NK-92 (cell line): ENCODE data around the gene PCSK6.
"Not testable (repeated sequence)": the region's sequence is repeated elsewhere in the genome, so short reads cannot be mapped to it uniquely, and the experiment has no call there.

Experiments
- DNase-seq: peaks from one replicate; lab custom pipeline; 2025; ENCODE audit not compliant: unreplicated experiment; lab: John Stamatoyannopoulos, UW

The PCSK6 gene

DNA sequence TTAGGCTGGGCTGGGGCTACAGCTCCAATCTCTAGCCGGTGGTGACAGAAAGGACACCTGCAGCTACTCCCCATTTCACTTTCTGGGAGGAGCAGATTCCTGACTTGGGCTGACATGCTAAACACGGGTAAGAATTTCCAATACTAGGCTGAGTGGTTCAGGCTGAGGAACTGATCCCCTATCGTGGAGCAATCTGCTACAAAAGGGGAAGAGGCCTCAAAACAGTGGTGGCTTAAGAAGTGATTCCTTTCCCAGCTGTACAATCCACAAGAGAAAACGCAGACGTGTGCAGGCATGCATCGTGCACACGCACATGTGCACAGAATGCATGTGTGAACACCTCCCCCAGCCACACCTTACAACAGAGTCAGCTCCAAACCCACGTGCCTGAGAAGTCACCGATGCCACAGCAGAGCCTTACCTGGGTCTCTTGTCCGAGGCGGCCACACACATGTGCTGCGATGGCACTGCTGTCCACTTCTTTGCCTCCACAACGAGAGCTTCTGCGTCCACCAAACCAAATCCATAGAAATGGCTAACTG, 107.8 kb downstream of the PCSK6 start:
- no peak for DNase-seq

DNA sequence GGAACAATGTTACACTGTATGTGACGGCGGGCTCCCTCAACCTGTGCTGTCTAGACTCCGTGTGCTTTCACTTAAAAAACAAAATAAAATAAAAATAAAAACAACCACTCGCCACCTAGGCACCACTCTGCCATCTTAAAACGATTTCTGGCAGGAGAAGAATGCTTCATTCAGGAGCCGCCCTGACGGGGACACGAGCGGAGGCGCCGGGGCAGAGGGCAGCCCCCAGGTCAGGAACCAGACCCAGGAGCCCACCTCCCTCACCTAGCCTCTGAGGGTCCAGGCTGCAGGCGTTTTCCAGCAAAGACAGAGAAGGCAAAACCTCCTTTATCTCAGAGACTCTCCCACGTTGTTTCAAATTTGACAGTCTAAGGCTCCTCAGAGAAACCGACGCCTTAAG, 109.4 kb downstream of the PCSK6 start:
- no peak for DNase-seq

DNA sequence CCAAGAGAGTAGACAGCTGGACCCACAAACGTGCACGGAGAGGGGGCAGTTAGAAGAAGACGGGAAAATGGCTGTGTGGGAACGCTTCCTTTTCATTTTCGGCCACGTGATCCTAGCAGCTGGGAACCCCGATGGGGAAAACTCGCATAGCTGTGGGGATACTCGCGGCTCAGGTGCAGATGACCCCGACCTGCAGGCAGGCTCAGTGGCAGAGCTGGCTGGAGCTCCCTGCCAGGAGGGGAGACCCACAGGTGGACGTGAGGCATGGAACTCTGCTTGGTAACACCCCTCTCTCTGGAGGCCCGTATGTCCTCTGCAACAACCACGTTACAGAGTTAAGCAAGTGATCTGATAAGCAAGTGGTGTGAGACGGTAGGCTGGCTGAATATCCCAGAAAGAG, 109.9 kb downstream of the PCSK6 start:
- DNase-seq, result no peak

DNA sequence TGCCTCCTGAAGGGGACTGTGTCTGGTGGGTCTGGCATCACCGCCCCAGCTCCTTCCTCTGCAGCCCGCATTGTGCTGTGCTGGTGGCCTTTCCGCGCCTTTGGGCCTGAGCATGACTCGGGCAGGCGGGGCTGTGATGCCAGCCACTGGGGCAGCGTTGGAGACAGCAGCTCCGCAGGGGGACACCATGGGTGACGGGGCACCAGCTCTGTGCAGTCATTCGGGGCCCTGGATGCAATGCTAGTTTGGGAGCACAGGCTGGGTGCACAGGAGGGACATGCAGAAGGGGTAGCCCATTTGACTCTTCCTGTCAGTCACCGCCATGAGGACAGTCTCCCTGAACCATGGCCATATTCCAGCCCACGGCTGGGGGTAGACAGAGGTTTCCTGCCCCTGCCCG, 110.6 kb downstream of the PCSK6 start:
- DNase-seq, result no peak

DNA sequence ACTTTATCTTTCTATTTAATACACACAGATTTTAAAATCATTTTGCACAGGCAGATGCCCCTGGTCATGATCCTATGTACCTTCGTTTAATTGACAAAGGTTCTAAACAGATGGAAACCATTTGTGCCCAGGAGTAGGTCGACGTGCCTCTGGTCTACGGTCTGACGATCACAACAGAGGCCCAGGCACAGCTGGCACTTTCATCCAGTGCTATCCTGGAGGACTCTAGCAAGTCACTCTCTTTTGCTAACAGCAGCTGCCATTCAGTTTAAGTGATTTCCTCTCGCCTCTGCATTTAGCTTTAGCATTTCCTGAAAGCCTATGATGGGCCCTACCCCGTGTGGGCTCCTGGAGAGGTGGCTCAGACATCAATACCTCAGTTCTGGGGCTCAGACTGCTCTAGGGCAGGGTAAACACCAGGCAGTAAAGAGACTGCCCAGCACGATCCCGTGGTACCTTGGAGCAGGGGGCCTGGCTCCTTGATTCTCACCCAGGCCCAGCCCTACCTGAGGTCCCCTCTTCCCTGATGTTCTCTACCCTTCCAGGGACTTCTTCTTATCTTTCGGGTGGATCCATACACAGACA, 111.2 kb downstream of the PCSK6 start:
- no peak for DNase-seq

DNA sequence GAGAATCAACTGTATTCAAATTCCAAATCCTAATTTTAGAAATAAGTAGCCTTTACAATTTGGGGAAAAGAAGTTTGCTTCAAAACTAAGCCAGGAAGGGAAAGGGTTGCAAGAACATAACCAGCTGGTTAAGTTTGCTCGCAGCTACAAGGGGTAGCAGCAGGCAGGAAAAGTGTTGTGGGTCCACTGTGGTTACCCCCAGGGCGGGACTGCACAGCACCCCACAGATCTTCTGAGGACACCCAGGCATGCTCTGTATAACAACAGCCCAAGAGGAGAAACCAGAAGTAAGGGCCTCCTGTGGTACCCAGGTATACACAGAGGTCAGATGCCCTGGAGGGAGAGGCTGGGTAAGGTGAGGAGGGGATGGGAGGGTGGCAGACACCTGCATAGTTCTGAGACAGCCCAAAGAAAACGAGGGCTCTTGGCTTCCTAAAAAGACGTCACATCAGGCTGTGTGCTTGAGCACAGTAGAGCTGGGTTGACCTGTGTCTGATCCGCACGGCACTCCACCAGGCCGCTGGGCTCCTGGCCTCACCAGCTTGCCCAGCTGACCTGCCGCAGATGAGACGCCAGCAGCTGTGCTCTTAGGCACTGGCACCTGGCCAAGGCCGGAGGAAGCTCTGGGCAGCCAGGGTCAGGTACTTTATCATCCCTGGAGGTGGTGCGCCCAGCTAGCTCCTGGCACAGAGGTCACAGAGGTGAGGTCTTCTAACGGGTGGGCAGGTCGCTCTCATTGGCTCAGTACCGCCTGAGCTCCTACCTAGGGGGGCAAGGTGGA, 112.7 kb downstream of the PCSK6 start:
- no peak for DNase-seq

DNA sequence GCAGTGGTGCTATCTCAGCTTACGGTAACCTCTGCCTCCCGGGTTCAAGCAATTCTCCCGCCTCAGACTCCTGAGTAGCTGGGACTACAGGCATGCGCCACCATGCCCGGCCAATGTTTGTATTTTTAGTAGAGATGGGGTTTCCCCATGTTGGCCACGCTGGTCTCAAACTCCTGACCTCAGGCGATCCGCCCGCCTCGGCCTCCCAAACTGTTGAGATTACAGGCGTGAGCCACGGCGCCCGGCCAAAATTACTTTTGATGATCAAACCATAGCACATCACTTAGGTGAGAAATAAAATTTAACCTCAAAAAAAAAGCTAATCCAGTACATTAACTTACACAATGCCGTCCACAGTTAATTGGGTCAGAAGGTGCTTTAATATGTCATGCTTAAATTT, 114.5 kb downstream of the PCSK6 start:
- DNase-seq, result not testable (repeated sequence)

DNA sequence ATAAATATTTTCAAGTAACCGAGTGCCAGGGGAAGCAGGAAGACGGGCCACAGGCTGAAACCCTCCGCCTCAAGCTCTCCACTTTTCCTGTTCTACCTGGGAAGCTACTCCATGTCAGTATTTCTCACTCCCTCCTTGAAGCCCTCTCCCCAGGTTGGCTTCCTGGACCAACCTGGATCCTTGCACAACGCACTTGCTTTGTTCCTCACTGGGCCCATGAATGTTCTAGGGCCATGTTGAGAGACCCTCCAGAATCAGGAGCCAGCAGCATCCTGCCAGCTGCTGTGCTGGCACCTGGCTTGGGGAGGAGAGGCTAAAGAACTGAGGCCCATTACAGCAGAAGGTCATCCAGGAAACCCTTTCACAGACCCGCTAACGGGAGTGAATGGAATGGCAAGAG, 115.2 kb downstream of the PCSK6 start:
- DNase-seq, result no peak

DNA sequence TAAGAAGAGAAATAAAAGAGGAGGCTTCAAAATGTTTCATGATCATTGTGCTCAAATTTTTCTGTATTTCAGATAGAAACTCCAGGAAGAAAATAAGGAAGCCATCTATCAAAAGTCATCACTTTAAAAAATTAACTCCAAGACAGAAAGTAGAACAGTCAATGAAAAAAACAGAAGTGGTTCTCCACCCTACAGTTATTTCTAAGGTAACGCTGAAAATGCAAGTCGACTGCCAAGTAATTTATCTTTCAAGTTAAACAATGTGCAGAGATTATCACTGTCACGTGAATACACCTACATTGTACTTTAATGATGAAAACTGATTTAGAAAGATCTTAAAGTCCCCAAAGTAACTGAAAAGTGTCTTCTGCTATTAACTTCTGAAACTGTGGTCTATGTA, 115.9 kb downstream of the PCSK6 start:
- DNase-seq, result no peak

DNA sequence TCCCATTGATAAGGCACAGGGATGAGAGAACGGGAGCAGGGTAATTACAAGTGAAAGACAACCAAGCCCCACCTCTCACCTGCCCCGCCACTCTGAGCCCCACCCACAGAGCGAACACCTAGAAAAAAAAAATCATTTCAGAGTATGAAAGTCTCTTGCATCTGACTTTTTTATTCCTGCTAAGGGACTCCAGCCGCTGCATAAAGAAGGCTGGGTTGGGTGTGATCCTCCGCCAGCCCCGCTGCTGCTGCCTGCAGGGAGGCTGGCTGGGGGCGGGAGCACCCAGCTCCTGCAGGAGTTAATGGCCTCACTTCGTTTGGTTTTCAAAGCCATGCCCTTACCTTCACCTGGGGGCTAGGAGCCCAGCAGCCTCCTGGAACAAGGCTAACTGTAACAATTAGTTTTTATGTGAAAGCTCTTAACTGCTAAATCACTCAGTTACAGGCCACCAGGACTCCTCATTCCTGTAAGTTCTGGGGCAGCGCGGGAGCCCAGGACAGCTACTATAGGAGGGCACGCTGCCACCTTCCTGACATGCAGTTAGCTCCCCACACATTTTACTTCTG, 116.5 kb downstream of the PCSK6 start:
- DNase-seq, result no peak

DNA sequence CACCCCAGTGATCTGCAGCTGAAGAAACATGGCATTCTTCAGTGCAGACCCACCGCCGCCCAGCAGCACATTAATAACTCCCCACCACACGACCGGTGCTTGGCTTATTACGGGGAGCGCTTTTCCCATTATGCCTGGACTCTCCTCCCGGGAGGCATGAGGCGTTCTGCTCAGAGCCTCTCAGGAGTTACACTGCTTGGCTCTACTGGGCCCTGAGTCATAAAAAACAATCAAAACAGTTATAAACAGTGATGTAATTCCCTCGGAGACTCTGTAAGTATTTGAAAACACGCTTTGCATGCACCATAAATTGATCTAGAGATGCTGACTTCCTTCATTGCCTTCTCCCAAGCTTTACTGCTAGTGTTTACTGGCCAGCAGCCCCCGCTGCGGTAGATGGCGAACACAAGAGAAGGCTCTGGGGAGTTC, 117.3 kb downstream of the PCSK6 start:
- no peak for DNase-seq

DNA sequence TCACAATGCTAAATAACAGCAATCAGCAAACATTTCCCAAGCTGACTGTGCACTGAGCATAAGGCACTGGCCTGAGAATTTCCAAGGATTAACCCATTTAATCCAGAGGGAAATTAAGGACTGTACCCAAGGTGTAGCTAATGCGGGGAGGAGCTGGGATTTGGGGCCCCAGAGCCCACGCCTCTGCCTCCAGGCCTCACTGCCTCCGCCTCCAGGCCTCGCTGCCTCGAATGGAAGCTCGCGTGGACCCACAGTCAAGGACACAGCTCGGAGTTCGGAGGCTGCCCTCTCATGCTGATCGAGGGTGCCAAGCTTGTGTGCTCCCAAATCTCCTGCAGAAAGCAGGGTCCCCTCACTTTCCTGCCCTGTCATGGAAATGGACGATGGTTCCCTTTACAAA, 118.0 kb downstream of the PCSK6 start:
- DNase-seq, result no peak

DNA sequence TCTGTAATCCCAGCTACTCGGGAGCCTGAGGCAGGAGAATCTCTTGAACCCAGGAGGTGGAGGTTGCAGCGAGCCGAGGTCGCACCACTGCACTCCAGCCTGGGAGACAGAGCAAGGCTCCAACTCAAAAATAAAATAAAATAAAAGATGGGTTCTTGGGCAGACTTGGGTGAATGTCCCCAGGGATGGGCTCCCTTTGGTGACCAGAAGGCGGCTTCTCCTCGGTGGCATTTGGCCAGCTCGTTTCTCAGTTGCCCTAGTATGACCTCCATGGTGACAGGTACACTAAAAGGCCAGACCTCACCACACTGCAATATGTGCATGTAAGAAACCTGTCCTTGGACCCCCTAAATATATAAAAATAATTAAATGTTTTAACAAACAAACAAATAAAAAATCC, 118.4 kb downstream of the PCSK6 start:
- no peak for DNase-seq

DNA sequence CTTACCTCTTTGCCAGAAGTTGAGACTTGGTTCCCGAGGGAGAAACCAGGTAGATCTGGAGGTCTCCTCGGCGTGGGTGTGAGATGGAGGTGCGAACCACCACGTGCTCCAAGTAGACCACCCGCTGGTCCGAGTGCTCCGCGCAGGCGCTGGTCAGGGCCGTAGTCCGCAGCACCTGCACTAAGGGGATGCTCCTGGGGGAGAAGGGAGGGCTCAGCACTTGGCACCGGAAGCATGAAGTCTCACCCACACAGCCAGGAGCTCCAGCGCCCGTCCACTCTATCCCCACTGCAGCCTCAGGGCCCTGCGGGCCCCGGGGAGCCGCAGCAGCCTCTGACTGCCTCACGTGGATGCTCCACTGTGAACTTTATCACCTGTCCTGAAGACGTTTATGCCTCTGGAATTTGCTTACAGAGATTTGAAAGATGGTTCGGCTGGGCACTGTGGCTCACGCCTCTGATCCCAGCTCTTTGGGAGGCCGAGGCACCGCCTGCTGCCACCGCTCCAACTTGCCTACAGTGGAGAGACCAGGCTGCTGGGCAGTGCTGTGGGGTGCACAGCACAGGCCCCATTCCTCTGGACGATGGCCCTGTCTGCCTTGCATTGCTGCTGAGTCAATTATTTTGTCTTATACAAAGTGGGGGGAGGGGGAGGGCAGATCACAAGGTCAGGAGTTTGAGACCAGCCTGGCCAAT, 119.0 kb downstream of the PCSK6 start:
- no peak for DNase-seq

DNA sequence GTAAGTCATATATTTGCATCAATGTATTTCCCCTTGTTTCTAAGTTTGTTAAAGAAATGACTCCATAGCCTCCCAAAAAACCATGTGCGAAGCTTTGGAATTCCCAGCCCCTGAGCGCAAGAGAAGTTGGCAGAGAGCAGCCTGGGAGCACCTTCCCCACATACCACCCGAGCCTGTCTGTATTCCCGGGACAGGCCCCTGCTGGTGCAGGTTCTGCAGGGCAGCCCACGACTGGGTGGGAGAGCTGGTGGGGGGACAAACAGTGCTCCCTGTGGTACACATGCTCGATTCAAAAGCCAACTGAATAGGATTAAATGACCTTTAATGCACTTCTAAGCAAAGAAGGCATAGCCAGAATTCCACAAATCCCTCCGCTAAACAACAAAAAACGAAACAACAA, 119.8 kb downstream of the PCSK6 start:
- DNase-seq, result no peak

DNA sequence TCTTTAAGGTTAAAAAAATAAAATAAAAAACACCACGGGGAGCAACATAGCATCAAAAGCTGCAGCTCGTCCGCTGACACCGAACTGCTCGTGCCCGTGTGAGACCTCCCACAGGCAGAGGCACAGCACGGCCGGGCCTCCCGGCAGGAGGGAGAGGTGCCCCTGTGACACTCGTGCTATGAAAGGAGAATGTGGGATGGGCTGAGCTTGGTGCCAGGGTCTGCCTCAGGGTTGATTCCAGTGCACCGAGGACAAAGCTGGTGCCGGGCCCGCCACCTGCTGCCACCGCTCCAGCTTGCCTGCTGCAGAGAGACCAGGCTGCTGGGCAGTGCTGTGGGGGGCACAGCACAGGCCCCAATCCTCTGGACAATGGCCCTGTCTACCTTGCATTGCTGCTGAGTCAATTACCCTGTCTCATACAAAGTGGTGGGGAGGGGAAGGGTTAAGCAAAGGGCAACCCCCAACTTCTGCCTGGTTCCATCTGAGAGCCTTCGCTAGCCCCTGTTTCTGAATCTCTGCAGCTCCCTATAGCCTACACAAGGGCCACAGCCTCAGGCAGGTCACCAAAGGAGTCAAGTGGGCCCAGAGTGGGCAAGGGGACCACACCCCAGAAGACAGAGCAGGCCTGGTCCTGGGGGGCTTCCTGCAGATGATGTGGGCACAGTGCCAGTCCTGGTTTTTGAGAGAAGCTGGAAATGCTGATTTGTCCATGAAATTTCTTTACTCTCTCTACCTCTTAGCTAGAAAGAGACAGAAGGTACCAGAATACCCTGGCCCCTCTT, 120.5 kb downstream of the PCSK6 start:
- DNase-seq, result no peak

DNA sequence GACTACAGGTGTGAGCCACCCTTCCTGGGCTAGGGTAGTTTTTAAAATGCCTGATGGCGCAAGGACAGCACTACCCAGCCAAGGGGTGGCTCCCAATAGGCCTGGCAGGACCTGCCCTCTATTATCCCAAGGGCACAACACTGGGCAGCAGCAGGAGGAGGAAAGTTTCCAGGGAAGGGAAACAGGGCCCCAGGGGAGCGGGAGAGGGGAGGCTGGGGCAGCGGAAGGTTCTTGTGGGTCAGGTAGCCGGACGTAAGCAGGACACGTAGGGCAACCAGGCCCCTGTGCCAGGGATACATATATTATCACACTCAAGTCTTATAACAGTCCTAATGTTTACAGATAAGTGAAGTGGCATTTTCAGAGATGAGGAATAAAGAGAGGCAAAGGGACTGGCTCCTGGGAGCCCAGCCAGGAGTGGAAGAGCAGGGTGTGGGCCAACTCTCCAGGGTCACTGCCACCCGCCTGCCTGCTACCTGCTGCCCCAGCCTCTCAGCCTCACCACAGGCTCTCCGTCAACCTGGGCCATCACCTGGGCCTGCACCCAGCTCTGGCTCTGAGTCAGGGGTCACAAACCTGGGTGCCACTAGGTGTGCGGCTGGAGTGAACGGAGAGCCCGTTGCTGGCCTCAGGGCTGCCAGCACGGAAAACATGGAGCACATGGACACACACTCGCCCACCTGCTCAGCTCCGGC, 121.3 kb downstream of the PCSK6 start:
- DNase-seq, result no peak

DNA sequence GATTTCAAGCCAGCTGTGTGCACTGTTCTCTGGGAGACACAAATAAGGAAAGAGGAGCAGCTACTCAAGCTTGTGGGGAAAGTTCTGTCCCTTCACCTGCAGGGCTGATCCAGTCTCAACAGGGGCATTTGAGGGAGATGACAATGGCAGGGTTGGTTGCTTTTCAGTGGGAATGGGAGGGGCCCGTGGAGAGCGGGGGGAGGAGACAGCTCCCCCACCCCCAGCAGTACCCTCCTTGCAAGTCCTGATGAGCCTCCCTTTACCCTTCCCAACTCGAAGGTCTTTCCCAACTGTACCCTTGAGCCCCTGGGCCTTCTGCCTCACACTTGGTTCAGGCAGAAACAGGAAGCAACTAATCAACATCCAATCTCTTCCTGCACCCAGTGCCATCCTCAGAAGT, 122.7 kb downstream of the PCSK6 start:
- DNase-seq, result no peak

DNA sequence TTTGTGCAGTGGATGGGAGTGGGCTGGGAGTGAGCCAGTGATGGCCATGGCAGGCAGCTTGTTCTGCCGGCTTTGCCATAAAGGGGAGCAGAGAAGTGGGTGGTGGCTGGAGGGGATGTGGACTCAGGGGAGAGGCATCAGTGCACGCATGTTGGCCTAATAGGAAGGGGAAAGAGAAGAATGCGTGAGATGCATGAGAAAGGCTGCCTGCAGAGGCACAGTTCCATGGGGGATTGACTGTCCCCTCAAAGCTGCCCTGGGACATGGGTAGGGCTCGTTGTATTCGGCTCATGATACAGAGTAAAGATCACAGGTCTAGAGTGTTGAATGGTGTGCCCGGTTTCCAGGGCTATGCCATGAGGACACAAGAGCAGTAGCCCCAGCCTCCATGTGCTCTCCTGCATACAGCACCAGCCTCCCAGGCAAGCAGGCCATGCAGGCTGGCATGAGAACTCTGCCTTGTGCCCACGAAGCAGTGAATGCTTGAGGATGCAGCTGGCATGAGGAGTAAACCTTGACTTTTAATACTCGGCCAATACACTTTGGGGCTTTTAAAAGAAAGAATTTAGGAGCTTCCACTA, 126.4 kb downstream of the PCSK6 start:
- no peak for DNase-seq

DNA sequence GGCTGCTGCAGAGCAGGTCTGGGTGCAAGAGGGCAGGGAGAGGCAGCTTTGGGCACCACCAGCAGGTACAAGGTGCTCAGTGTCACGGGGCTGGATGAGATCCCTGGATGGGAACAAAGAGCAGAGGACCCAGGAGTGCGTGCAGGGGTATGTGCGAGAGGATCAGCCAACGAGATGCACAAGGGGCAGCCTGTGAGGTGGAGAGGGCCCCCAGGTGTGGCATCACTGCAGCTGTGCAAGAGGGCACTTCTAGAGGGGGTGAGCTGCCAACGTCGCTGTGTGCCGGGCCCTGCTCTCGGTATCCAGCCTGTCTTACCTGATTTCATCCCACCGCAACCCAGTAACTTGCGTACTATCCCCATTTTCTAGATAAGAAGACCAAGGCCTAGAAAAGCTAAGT, 127.1 kb downstream of the PCSK6 start:
- DNase-seq, result no peak
